CD4-positive, alpha-beta T cell treated with Interferon alpha-2 for 1 hour (primary cell): ENCODE results near the gene RRP15.
A peak's percentile ranks its signal among the peaks of the same experiment; 100 is the strongest.

Experiments
- DNase-seq, 2 donors: peaks; one replicate each; pipeline ENCODE4 v3.0.0-alpha.2; 2020 to 2022

RRP15 gene, protein sequence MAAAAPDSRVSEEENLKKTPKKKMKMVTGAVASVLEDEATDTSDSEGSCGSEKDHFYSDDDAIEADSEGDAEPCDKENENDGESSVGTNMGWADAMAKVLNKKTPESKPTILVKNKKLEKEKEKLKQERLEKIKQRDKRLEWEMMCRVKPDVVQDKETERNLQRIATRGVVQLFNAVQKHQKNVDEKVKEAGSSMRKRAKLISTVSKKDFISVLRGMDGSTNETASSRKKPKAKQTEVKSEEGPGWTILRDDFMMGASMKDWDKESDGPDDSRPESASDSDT

DNA sequence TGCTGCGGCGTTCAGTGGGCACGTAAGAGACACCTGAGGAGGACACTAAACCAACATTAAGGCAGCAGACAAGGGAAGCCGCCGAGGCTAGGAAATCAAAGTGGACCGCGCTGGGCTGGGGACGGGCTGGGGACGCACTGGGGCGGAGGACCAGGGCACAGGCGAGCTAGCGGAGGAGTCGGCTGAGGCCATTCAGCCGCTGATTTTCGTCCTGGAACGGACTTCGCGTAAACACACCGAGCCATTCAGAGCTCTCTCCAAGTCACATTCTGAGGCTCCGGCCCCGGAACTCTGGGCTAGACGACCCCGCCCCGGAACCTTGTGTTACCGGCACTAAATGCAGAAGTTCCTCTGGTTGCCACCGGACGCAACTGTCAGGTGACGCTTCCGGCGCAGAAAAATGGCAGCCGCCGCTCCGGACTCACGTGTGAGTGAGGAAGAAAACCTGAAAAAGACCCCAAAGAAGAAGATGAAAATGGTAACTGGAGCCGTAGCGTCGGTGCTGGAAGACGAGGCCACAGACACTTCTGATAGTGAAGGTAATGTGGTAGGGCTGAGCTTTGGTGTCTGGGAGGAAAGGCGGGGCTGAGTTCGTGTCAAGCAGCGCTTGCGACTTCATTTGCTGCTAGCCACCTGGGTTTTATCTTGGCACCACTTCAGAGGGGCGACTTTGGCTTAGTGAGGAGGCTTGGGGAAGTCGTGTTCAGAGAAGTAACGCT is at the start of gene RRP15:
TSS of gene RRP15 (plus strand) at position 377 of the 719 bp plus-strand sequence. CDS start at position 401, 24 bp downstream.
- peak; percentile 81 to 88 for DNase-seq

DNA sequence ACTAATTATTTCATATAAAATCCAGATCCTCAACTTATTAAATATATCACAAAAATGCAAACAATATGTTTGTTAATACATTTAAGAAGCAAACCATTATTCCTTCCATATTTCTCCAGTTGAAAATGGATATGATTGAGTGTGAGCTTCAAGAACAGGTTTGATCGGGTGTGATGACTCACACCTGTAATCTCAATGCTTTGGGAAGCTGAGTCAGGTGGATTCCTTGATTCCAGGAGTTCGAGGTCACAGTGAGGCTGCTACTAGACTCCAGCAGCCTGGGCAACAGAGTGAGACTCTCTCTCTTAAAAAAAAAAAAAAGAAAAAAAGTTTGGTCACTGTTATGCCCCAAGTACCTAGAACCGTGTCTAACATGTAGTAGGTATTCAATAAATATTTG is 42.9 kb upstream of the RRP15 start:
- DNase-seq, result no peak

DNA sequence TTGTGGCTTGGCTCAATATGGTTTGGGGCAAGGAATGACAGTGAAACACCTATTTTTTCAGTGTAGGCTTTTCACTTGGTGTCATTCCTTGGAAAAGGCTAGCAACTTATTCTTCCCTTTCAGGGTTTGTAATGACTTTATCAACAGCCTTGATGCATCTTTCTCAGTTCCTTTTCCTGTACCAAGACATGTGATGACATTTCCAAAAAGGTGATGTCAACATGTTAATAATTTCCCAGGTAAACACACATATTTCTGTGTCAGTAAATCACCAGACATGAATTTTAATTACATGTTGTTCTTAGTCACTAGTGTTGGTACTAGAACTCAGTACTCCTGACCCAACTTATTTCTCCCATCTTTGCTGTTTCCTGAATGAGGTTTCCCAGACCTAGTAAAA is 37.8 kb upstream of the RRP15 start:
- DNase-seq, result no peak

DNA sequence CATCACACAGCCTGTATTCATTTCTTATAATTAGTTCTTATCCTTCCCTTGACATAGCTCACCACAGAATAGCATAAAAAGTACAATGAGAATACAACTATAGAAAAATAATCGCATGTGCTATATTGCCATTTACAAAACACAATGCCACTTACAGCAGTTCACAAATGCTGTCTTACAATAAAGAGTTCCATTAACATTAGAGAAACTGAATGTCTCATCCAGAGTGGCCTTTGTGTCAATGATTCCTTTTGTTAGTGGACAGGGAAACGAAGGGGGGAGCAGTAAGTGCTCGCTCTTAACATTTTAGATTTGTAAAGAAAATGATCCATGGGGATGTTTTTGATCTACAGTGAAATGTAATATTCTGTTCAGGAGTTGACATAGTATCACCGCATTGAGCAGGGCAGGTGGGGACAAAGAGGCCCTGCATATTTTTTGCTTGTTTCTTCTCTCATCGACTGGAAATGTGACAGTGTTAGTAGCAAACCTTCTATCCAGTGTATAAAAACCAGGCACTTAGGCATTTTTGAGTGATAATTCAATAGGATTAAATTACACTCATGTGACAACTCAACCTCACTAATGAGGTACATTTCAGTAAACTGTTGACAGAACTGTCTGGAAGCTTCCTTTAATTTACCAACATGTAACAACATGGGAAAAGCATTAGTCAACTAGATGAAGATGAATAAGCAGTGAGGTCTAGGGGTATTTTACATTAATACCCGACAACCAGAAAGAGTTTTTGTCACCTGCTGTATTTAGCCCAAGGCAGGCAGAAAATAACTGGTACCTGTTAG is 35.6 kb upstream of the RRP15 start:
- DNase-seq, result no peak

DNA sequence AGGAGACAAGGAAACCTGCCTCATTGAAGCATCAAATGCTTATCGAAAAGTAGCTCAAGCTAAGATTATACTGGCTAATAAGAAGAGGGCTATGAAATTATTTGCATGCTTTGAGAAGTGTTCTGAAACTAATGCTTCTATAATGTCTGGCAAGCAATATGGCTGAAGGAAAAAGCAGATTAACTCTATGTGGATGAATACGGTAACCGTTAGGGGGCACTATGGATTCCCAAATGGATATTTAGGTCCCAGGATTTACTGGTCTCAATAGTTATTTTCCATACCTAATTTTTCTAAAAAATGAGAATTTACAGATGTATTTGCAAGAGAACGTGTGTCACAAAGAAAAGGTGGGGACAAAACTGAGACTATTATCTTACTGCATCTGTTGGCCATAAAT is 34.6 kb upstream of the RRP15 start:
- no peak for DNase-seq

DNA sequence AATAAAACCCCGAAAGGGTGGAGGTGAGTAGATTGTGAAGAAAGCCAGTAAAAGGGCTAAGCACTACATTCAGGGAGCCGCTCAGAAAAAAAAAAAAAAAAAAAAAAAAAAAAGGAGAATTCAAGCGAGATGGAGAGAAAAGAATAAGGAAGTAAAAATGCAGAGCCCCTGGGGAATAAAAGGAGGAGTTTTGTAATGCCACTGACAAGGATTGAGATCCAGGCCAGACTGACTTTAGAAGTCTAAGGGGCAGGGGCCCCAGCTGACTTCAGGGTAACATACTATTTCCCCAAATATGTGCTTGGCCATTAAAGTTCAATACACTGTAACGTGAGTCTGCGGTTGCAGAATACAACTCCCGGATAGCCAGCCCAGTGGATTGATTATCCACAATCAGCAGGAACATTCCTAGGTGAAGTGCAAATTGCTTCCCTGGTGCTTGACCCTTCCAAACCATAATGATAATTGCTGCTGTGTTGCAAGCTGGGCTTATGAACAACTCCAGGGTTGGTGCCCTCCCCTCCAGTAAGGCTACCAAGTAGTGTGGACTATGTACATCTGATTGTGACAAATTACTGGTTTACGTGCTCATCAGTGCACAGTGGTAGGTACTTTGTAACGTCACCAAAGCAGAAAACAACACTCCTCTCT is 30.7 kb upstream of the RRP15 start:
- no peak for DNase-seq

DNA sequence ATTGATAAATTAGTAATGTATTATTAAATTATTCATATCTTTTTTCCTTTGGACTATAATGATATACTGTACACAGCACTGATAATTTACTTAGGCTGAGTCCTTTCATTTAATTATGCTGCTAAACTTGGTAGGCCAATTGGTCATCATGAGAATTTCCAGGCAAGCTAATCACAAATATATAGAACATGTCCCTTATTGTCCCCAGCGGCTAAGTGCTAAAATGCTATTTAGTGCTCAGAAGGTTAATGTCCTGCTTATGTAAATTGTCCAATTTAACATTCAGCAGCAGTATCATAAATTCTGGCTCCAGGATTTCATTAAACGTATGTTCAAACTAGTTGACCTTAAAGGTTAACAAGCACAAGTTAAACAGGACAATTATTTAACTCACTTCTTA is 30.0 kb upstream of the RRP15 start:
- no peak for DNase-seq

DNA sequence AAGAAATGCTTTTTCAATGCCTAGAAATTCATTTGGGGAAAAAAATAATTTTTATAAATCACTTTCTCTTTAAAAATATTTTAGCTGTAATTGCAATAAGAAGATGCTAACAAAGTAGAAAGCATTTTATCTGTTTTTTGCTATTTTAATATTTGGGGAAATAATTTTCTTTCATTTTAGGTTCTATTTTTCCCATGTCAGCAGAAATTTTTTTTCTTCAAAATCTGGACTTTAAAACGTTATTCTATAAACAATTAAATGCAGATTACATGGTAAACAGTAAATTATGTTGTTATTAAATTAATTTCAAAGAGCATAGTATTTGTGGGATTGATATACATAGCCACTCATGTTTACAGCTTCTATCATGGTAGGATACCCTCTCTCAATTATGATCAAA is 27.7 kb upstream of the RRP15 start:
- DNase-seq, result no peak

DNA sequence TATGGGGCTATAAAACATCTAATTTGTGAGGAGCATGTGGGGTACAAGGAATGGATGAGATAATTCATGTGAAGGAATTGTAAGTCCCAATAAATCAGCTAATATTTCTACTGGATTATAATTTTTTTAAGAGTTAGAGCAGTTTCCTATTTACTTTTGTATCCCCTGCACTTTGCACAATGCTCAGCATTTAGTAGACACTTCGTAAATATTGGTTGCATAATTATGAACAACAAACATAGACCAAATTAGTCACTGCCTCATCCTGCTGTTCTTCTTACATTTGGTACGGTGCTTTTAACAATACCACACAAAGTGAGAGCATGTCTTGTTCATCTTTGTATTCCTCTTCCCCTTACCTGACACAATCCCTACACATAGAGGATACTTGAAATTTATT is 27.1 kb upstream of the RRP15 start:
- DNase-seq, result no peak

DNA sequence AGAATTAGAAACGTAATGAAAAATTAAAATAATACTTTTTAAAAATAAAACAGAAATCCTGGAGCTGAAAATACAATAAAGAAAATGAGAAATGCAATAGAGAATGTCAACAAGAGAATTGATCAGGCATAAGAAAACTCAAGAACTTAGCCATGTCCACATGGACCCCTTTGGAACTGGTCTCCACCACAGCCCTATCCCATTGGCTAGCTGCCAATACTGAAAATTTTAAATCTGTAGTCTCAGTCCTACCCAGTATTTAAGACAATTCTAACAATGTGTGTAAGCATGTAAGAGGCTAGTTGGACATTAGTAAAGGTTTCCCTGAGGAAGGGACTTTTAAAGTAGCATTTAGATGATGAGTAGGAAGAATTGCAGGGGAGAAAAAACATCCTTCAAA is 25.8 kb upstream of the RRP15 start:
- no peak for DNase-seq

DNA sequence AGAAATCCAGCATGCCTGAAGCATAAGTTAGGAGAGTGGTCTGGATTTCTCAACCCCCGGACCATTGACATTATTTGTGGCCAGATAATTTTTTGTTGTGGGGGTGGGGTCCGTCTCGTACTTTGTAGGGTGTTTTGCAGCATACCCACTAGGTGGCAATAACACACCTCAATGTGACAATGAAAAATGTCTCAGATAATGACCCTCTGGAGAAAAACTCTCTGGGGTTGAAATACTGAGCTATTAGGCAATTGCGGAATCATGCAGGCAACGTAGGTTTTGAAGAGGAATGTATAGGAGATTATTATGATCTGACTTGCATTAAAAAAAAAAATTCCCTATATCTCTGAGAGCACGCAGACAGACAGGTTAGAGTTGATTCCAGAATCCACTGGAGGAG is 25.3 kb upstream of the RRP15 start:
- peak in 1 of 2 donors; percentile 9 for DNase-seq

DNA sequence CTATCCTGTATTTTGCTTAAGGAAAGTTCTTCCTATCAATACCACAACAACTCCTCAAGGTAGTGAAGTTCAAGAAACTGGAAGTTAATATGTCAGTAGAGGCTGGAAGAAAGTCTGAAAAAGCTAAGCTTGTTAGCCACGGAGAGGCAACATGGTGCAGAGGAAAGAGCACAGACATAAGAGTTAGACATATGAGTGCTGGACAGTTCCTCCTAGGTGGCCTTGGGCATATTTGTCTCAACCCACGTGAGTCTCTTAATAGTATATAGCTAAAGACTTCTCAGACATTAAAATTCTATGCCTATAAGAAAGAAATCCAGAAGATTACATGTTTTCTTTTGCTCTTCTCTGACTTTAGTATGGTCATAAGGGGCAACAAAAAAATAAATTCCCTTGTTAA is 22.8 kb upstream of the RRP15 start:
- DNase-seq, result no peak

DNA sequence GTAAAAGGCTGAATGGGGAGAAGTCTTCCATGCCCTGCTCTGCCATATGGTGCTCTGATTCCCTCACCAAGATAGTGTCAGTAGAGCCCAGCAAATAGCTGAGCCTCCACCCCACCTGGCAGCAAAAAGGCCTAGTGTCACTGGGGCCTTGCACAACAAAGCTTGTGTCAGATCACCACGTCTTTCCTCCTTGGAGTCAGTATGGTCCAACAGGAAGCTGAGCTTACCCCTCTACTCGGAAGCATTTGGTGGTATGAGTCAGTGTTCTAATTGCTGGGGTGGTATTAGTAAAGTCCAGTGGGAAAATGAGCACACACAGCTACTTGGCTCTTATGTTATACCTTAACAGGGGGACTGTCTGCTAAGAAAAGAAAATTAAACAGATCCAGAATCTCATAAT is 18.7 kb upstream of the RRP15 start:
- no peak for DNase-seq

DNA sequence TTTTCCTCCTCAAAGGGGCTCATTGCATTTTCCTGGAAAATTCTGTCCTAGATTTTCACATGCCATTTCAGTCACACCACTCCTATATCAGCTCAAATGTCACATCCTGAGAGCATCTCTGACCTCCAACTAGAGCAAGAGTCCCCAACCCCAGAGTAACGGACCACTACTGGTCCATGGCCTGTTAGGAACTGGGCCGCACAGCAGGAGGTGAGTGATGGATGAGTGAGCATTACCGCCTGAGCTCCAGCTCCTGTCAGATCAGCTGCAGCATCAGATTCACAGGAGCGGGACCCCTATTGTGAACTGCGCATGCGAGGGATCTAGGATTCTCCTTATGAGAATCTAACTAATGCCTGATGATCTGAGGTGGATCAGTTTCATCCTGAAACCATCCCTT is 12.7 kb upstream of the RRP15 start:
- no peak for DNase-seq

DNA sequence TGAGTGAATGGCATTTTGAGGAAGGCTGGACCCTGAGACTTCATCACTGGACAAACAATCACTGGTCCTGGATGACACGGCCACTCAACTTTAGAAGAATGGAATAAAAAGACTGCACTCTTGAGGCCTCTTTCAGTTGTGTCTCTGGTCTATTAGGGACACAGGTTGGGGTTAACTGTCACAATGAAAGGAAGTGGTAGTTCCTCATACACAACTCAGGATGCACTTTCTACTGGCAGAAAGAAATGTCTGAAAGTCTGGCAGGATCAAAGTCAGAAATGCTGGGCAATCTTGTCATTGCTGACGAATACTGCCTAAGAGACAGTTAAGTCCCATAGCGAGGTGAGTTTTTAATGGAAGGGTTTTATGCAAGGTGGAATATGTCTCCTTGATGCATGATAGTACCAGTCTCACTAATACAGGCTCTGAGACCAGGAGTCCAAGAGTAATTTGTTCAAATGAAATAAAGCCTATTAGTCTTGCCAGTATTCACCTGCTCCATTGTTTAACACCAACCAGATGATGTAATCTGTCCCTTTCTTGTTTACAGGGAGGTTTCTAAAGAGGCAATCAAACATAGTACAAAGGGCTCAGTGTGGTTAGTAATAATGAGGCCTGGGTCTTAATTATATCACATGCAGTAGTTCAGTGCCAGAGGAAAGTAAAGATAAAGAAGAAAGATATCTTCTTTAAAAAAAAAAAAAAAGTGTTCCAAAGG is 11.2 kb upstream of the RRP15 start:
- DNase-seq, result no peak

DNA sequence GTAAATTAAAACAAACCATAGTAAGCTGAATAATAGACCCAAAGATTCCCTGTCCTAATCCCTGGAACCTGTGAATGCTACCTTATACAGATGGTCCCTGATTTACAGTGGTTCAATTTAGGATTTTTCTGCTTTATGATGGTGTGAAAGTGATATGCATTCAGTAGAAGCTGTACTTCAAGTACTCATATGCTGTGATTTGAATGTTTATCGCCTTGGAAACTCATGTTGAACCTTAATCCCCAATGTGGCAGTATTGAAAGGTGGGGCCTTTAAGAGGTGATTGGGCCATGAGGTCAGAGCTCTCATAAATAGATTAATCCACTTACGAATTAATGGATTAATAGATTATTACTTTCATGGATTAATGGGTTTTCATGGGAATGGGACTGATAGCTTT is 10.6 kb upstream of the RRP15 start:
- DNase-seq, result no peak

DNA sequence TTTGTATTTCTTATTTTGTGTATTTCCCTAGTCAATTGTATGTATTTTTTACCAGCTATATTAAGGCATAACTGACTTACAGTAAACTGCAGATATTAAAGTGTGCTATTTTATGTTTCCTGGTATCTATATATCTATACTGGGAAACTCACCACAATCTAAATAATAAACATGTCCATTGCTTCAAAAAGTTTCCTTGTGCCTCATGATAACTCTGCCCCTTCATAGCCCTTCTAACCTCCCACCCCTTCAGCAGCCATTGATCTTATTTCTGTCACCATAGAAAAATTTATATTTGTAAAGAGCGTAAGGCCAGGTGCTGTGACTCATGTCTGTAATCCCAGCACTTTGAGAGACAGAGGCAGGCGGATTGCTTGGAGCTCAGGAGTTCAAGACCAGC is 9.3 kb upstream of the RRP15 start:
- no peak for DNase-seq

DNA sequence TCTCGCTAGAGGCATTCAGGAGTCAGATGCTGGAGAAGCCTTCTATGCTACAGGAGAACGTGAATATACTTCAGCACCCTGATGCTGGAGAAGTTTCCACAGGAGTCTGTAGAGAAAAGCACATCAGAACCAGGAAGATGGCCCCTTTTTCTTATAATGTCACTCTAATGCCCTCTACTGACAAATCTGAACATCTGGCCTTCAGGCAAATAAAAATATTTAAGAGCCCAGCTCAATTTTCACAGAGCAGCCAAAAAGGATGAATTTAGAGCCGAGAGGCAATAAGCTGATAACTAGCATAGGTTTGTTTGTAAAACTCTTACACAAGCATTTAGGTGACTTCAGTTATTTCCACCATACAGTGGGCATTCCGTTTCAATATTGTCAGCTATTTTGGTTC is 3.8 kb upstream of the RRP15 start:
- no peak for DNase-seq

DNA sequence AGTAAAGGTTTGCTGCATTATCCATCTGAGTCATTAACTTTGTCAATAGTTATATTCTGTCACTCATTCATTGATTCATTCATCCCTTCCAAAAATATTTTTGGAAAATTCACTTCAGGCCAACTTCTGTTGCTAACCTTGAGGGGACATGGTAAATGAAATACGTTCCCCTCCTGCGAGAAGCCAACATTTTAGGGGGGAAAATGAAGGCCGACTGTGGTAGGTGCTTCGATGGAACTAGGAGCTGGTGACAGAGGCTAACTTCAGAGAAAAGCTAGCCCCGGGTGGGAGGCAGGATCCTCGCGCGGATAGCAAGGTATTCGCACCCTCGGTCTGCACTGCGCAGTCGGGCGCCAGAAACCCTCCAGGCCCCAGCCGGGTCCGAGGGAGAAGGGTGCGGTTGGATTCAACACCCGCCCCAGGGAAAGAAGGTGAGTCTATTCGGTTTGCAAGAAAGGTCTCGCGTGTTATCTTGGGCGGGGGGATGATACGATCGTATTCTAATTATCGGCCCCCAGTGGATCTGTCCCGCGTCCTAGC is 646 bp upstream of the RRP15 start:
- DNase-seq, result no peak

DNA sequence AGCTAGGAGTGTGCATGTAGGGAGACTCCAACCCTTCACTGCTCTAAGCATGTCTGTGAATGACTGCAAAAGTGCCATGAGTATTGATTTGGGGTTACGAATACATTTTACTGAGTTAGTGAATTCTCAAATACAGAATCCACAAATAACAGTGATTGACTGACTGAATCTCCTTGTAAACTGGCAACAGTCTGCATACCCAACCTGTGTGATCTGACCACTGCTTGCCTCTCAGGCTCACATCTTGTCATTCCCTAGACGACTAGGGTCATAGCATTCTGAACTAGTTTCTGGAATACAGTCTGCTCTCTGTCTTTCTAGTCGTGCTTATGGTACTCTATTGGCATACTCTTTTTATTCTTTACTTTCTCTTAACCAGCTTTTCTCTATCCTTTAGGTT is 7.4 kb downstream of the RRP15 start:
- no peak for DNase-seq

DNA sequence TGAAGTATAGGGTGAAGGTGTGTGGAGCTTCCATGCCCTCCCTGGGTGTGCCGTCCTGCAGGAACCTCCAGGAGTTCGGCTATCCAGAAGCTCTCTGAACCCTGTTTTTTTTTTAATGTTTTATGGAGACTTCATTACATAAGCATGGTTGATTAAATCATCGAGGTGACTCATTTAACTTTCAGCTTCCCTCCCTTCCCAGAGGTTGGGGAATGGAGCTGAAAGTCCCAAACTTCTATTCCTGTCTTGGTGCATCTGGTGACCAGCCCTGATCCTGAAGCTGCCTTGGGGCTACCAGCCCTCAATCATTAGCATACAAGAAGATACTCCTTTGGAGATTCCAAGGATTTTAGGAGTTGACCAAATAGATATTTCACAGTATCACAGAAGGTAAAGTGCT is 9.5 kb downstream of the RRP15 start:
- DNase-seq, result no peak

DNA sequence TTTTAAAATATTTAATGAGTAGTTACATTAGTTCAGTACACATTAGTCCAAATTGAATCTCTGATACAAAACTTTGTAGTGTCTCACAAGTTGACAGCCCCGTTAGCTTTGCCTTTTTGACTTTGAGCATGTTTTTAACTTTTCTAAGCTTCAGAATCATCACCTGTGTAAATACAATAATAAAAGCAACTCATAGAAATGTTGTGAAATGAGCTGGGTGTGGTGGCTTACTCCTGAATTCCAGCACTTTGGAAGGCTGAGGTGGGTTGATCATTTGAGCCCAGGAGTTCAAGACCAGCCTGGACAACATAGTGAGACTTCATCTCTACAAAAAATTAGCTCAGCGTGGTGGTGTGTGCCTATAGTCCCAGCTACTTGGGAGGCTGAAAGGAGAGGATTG is 11.1 kb downstream of the RRP15 start:
- no peak for DNase-seq

DNA sequence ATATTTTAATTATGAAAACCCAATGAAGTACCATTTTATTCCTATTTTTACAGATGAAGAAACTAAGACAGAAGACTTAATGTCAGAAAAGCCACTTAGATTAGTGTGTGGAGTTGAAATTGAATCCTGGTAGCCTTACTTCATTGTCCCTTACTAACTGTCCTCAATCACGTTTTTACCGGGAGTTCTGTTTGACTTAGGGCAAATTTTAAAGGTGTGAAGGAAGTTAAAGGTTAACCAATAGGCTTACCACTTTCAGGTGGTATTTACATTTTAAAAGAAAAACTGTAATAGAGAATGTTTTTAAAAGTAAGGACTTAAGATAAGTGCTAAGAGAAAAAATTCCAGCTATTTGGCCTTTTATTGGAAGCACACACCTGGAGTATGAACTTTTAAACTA is 12.4 kb downstream of the RRP15 start:
- no peak for DNase-seq
